Esophagus muscularis mucosa (tissue), 4 donors: ENCODE measurements around the gene CBLN4. TPM values are rescaled to one million over a fixed set of nuclear protein-coding genes. Genes with fewer than 3 reads are reported as not detected.
A peak's percentile ranks its signal among the peaks of the same experiment; 100 is the strongest.

Experiments
- DNase-seq: peaks from one replicate; pipeline ENCODE4 v3.0.0-alpha.2; 2017; ENCODE audit errors: extremely low spot score
- H3K27ac ChIP-seq, 4 donors: fragments of 200-600 bp; sonication (generic); replicated peaks in 1 of 4; 1 replicate in 3 of 4; 2 replicates in 1 of 4; pipeline ENCODE4 v1.5.1; 2016 to 2019; ENCODE audit warnings: mild to moderate bottlenecking in 1 of 4
- H3K27me3 ChIP-seq, 4 donors: fragments of 200-600 bp; sonication (generic); one replicate each; pipeline versions ENCODE4 v1.5.1 to v1.6.0; 2016 to 2019
- H3K36me3 ChIP-seq, 4 donors: fragments of 200-600 bp; sonication (generic); one replicate each; pipeline ENCODE4 v1.5.1; 2016 to 2019
- H3K4me1 ChIP-seq, 4 donors: fragments of 200-600 bp; sonication (generic); one replicate each; pipeline ENCODE4 v1.5.1; 2016 to 2019
- H3K4me3 ChIP-seq, 4 donors: fragments of 200-600 bp; sonication (generic); 1 replicate in 2 of 4; 2 replicates in 2 of 4; pipeline ENCODE4 v1.5.1; 2016 to 2019; ENCODE audit warnings: mild to moderate bottlenecking in 4 of 4, moderate library complexity in 1 of 4
- H3K9me3 ChIP-seq, 4 donors: fragments of 200-600 bp; sonication (generic); 1 replicate in 3 of 4; 2 replicates in 1 of 4; pipeline ENCODE4 v1.5.1; 2016 to 2019
- EP300 ChIP-seq: sonication (generic); formaldehyde crosslinking; IDR thresholded peaks from one replicate; pipeline ENCODE4 v1.6.1; 2017; ENCODE audit warnings: antibody characterized with exemption
- POLR2A ChIP-seq: fragments of 450-650 bp; IDR thresholded peaks from one replicate; pipeline ENCODE4 v1.6.1; 2017; ENCODE audit warnings: antibody characterized with exemption, moderate library complexity, mild to moderate bottlenecking, low read depth
- POLR2AphosphoS5 ChIP-seq, 2 donors: sonication (generic); formaldehyde crosslinking; IDR thresholded peaks; one replicate each; pipeline ENCODE4 v1.6.1; 2017; ENCODE audit warnings: antibody characterized with exemption in 2 of 2
- WGBS: methylation state at CpG from one replicate; pipeline ENCODE4 v1.1.5; 2018; 5-methylcytosine and 5-hydroxymethylcytosine counted together
- intact Hi-C: fragments of 100-400 bp; cut with DNase I; formaldehyde crosslinking; loops from one replicate; pipeline ENCODE4 v1.15.1; 2023
- total RNA-seq, 4 donors: library from RNA; depleted of rRNA; stranded (reverse); fragments of >200 nt; gene quantifications; one replicate each; pipeline versions ENCODE4 v1.1.0 to v1.2.1, GENCODE V29; 2016
- TF ChIP-seq, protein P1 (sequence below), 3 experiments: fragments of 200-600 bp in 2 of 3; fragments of 450-650 bp in 1 of 3; sonication (generic) in 2 of 3; IDR thresholded peaks; one replicate each; pipeline ENCODE4 v1.5.1; 2017 to 2019; ENCODE audit warnings: antibody characterized with exemption in 3 of 3, mild to moderate bottlenecking in 2 of 3, moderate library complexity in 1 of 3

The CBLN4 gene
- total RNA-seq, 4 donors from 2014 or later = 0.11 TPM; not detected in 3

DNA sequence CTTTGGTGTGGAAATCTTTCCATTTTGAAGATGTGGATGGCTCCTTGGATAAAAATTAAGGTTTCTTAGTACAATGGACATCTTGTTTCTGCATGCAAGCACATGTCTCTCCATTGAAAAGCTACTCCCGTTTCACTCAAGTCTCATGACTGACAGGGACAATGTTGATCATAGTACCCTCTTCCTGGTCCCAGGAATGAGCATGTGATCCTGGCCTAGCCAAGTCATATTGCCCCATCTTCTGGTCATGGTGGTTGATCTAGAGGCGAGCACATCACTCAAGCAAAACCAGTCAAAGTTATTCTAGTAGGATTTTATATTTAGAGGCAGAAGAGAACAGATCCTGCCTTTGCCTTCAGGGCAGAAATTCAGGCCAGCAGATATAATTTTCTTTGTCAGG, 12.2 kb upstream of the CBLN4 start:
- intact Hi-C loops = no loop called here
- WGBS = 71% methylated on average over 2 of the region's 2 CpGs
- Histone ChIP-seq H3K36me3 (no peaks in the 10 kb centered on the region), H3K27me3 (no peaks in the 10 kb centered on the region), H3K4me1 (no peaks in the 10 kb centered on the region), H3K9me3 (no peaks in the 10 kb centered on the region), H3K4me3 (no peak overlapping the region), H3K27ac (no peak overlapping the region)
- no peak for DNase-seq
- no peak for TF ChIP-seq EP300
- TF ChIP-seq, protein P1, sequence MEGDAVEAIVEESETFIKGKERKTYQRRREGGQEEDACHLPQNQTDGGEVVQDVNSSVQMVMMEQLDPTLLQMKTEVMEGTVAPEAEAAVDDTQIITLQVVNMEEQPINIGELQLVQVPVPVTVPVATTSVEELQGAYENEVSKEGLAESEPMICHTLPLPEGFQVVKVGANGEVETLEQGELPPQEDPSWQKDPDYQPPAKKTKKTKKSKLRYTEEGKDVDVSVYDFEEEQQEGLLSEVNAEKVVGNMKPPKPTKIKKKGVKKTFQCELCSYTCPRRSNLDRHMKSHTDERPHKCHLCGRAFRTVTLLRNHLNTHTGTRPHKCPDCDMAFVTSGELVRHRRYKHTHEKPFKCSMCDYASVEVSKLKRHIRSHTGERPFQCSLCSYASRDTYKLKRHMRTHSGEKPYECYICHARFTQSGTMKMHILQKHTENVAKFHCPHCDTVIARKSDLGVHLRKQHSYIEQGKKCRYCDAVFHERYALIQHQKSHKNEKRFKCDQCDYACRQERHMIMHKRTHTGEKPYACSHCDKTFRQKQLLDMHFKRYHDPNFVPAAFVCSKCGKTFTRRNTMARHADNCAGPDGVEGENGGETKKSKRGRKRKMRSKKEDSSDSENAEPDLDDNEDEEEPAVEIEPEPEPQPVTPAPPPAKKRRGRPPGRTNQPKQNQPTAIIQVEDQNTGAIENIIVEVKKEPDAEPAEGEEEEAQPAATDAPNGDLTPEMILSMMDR (IDR thresholded peaks at IDR 0.05) = no peak
- no peak for TF ChIP-seq POLR2AphosphoS5 (IDR thresholded peaks at IDR 0.05)
- no peak for TF ChIP-seq POLR2A

GRCh38 chr20:56014998-56015397, 9.7 kb upstream of the CBLN4 start:
- no peak for TF ChIP-seq POLR2AphosphoS5 (IDR thresholded peaks at IDR 0.05)
- H3K36me3 ChIP-seq = no peaks in the 10 kb centered on the region
- intact Hi-C loops = no loop called here
- no peaks in the 10 kb centered on the region for H3K27me3 ChIP-seq
- no peaks in the 10 kb centered on the region for H3K4me1 ChIP-seq
- peak; percentile 62 for DNase-seq
- H3K4me3 ChIP-seq = no peak overlapping the region
- WGBS = 76% methylated on average over 5 of the region's 5 CpGs
- H3K27ac ChIP-seq = no peak overlapping the region
- H3K9me3 ChIP-seq = no peaks in the 10 kb centered on the region

GRCh38 chr20:56014151-56014550, 8.8 kb upstream of the CBLN4 start:
- Histone ChIP-seq H3K4me1 (no peaks in the 10 kb centered on the region), H3K9me3 (no peaks in the 10 kb centered on the region), H3K4me3 (no peak overlapping the region), H3K36me3 (no peaks in the 10 kb centered on the region), H3K27ac (no peak overlapping the region), H3K27me3 (no peaks in the 10 kb centered on the region)
- DNase-seq = peak; percentile 39
- WGBS = 92% methylated on average over 2 of the region's 2 CpGs
- no peak for TF ChIP-seq EP300
- TF ChIP-seq POLR2AphosphoS5 (IDR thresholded peaks at IDR 0.05) = no peak
- TF ChIP-seq, protein P1 (IDR thresholded peaks at IDR 0.05) = no peak
- TF ChIP-seq POLR2A = no peak
- intact Hi-C loops = no loop called here

- Histone ChIP-seq H3K36me3 (no peaks in the 10 kb centered on the region), H3K27me3 (peaks cover 0 to 76% (median 36%) of the 10 kb centered on the region in 4 donors), H3K4me3 (peak overlapping the region in 1 of 4 donors; percentile 16), H3K9me3 (no peaks in the 10 kb centered on the region), H3K27ac (no peak overlapping the region), H3K4me1 (peaks cover 9 to 36% (median 31%) of the 10 kb centered on the region in 4 donors)
- intact Hi-C loops = no loop called here
- WGBS = 15% methylated on average over 8 of the region's 70 CpGs
- TF ChIP-seq POLR2AphosphoS5 (IDR thresholded peaks at IDR 0.05) (no peak), POLR2A (no peak), EP300 (no peak)
- TF ChIP-seq, protein P1 (IDR thresholded peaks at IDR 0.05) = no peak
- DNase-seq = no peak
Observed at GRCh38 chr20:56004611-56005388, 519 bp downstream of the CBLN4 start.

- H3K36me3 ChIP-seq = no peaks in the 10 kb centered on the region
- TF ChIP-seq, protein P1 (IDR thresholded peaks at IDR 0.05) = no peak
- TF ChIP-seq POLR2AphosphoS5 (IDR thresholded peaks at IDR 0.05) (no peak), EP300 (no peak), POLR2A (no peak)
- intact Hi-C loops = no loop called here
- DNase-seq = no peak
- no peak overlapping the region for H3K27ac ChIP-seq
- H3K4me3 ChIP-seq = peak overlapping the region in 1 of 4 donors; percentile 16
- peaks cover 9 to 36% (median 31%) of the 10 kb centered on the region in 4 donors for H3K4me1 ChIP-seq
- peaks cover 0 to 80% (median 36%) of the 10 kb centered on the region in 4 donors for H3K27me3 ChIP-seq
- H3K9me3 ChIP-seq = no peaks in the 10 kb centered on the region
- WGBS = 3% methylated on average over 12 of the region's 41 CpGs
Observed at GRCh38 chr20:56004007-56004406, 1.3 kb downstream of the CBLN4 start.
